ENCODE data around the gene PDS5B. TPM values are rescaled to one million over a fixed set of nuclear protein-coding genes. Genes with fewer than 3 reads are reported as not detected.
A peak's percentile ranks its signal among the peaks of the same experiment; 100 is the strongest.

PDS5B gene
- total RNA-seq, 1 experiment from 2014 or later: 25.4 TPM

GRCh38 chr13:32731576-32731975, 145.3 kb downstream of the PDS5B start:
- ChIA-PET POLR2A (interaction anchor here (1.1 kb wide), 1 partner anchor 60 kb away, joined by 3 read pairs; no protein-coding TSS in a partner anchor), CTCF (interaction anchor here (0.6 to 0.8 kb wide), 2 partner anchors 472 to 514 kb away, joined by 3 to 4 read pairs; no protein-coding TSS in a partner anchor)
- H3K4me1 Mint-ChIP-seq (ENCODE audit: insufficient read depth, unreplicated experiment): peaks cover 38% of the 10 kb centered on the region
- no peaks in the 10 kb centered on the region for H3K27me3 Mint-ChIP-seq (ENCODE audit: insufficient read depth, unreplicated experiment)
- H3K36me3 Mint-ChIP-seq (ENCODE audit: insufficient read depth, unreplicated experiment): no peaks in the 10 kb centered on the region
- H3K9me3 Mint-ChIP-seq (ENCODE audit: unreplicated experiment): no peaks in the 10 kb centered on the region
- H3K4me3 Mint-ChIP-seq (ENCODE audit: unreplicated experiment): no peak overlapping the region
- H3K27ac Mint-ChIP-seq (ENCODE audit: low read depth, unreplicated experiment): peak overlapping the region; percentile 46
- intact Hi-C loops (cut with micrococcal nuclease): no loop called here
- BruUV-seq (replicated peaks): no TSS peak
- TF ChIP-seq CTCF (IDR thresholded peaks at IDR 0.05; ENCODE audit: unreplicated experiment): no peak
- peak; percentile 62 for DNase-seq (ENCODE audit: unreplicated experiment)

GRCh38 chr13:32733690-32734089, 147.4 kb downstream of the PDS5B start:
- BruUV-seq (replicated peaks): no TSS peak
- ChIA-PET CTCF (interaction anchor here (1.3 kb wide), 1 partner anchor 11 kb away, joined by 4 read pairs; no protein-coding TSS in a partner anchor), POLR2A (interaction anchor here (1.0 to 1.3 kb wide), 2 partner anchors 10 to 50 kb away, joined by 3 read pairs; no protein-coding TSS in a partner anchor)
- H3K36me3 Mint-ChIP-seq (ENCODE audit: insufficient read depth, unreplicated experiment): no peaks in the 10 kb centered on the region
- intact Hi-C loops (cut with micrococcal nuclease): no loop called here
- H3K9me3 Mint-ChIP-seq (ENCODE audit: unreplicated experiment): no peaks in the 10 kb centered on the region
- H3K27me3 Mint-ChIP-seq (ENCODE audit: insufficient read depth, unreplicated experiment): no peaks in the 10 kb centered on the region
- peaks cover 44% of the 10 kb centered on the region for H3K4me1 Mint-ChIP-seq (ENCODE audit: insufficient read depth, unreplicated experiment)
- DNase-seq (ENCODE audit: unreplicated experiment): peak; percentile 7
- no peak overlapping the region for H3K4me3 Mint-ChIP-seq (ENCODE audit: unreplicated experiment)
- peak overlapping the region; percentile 46 for H3K27ac Mint-ChIP-seq (ENCODE audit: low read depth, unreplicated experiment)
- no peak for TF ChIP-seq CTCF (IDR thresholded peaks at IDR 0.05; ENCODE audit: unreplicated experiment)

- DNase-seq (ENCODE audit: unreplicated experiment): peak; percentile 62
- no peak overlapping the region for H3K27ac Mint-ChIP-seq (ENCODE audit: low read depth, unreplicated experiment)
- intact Hi-C loops (cut with micrococcal nuclease): no loop called here
- no peaks in the 10 kb centered on the region for H3K9me3 Mint-ChIP-seq (ENCODE audit: unreplicated experiment)
- TF ChIP-seq CTCF (IDR thresholded peaks at IDR 0.05; ENCODE audit: unreplicated experiment): no peak
- ChIA-PET CTCF (interaction anchor here (1.3 kb wide), 1 partner anchor 10 kb away, joined by 4 read pairs; no protein-coding TSS in a partner anchor), POLR2A (interaction anchor here (1.0 to 1.3 kb wide), 2 partner anchors 9 to 51 kb away, joined by 3 read pairs; no protein-coding TSS in a partner anchor)
- H3K4me1 Mint-ChIP-seq (ENCODE audit: insufficient read depth, unreplicated experiment): peaks cover 44% of the 10 kb centered on the region
- no peaks in the 10 kb centered on the region for H3K36me3 Mint-ChIP-seq (ENCODE audit: insufficient read depth, unreplicated experiment)
- no TSS peak for BruUV-seq (replicated peaks)
- no peaks in the 10 kb centered on the region for H3K27me3 Mint-ChIP-seq (ENCODE audit: insufficient read depth, unreplicated experiment)
- no peak overlapping the region for H3K4me3 Mint-ChIP-seq (ENCODE audit: unreplicated experiment)
Measured at GRCh38 chr13:32734511-32734910, 148.3 kb downstream of the PDS5B start.

GRCh38 chr13:32735859-32736258, 149.6 kb downstream of the PDS5B start:
- CTCF ChIA-PET: no interaction called here
- H3K36me3 Mint-ChIP-seq (ENCODE audit: insufficient read depth, unreplicated experiment): no peaks in the 10 kb centered on the region

More at GRCh38 chr13:32735859-32736258, 149.6 kb downstream of the PDS5B start:
- TF ChIP-seq CTCF (IDR thresholded peaks at IDR 0.05; ENCODE audit: unreplicated experiment): no peak
- H3K9me3 Mint-ChIP-seq (ENCODE audit: unreplicated experiment): no peaks in the 10 kb centered on the region
- no peak for DNase-seq (ENCODE audit: unreplicated experiment)
- intact Hi-C loops (cut with micrococcal nuclease): no loop called here
- no TSS peak for BruUV-seq (replicated peaks)
- H3K4me1 Mint-ChIP-seq (ENCODE audit: insufficient read depth, unreplicated experiment): peaks cover 42% of the 10 kb centered on the region
- POLR2A ChIA-PET: no interaction called here
- no peak overlapping the region for H3K4me3 Mint-ChIP-seq (ENCODE audit: unreplicated experiment)
- peak overlapping the region; percentile 25 for H3K27ac Mint-ChIP-seq (ENCODE audit: low read depth, unreplicated experiment)
- H3K27me3 Mint-ChIP-seq (ENCODE audit: insufficient read depth, unreplicated experiment): no peaks in the 10 kb centered on the region
